Measurements from ENCODE around the gene DNAJC22. TPM values are rescaled to one million over a fixed set of nuclear protein-coding genes. Genes with fewer than 3 reads are reported as not detected.

Gene DNAJC22
- polyA plus RNA-seq, 3 donors: not detected

GRCh38 chr12:49322367-49322707, 24.4 kb upstream of the DNAJC22 start:
- peak overlapping the region in 1 of 2 donors; percentile 68 for H3K27ac ChIP-seq (ENCODE audit: low read depth in 1 of 2, low read length in 2 of 2)
- peak overlapping the region; percentile 75 for H3K9ac ChIP-seq (ENCODE audit: insufficient read depth, low read length, poor library complexity, severe bottlenecking)
- peaks cover 4 to 20% of the 10 kb centered on the region in 2 donors for H3K36me3 ChIP-seq (replicated peaks in 1 of 2; ENCODE audit: control insufficient read depth in 1 of 2, insufficient read depth in 2 of 2, low read length in 2 of 2)
- WGBS (ENCODE audit: insufficient coverage): 47% methylated on average over 7 of the region's 12 CpGs
- peak overlapping the region; percentile 58 to 80 (median 63) for H3K4me3 ChIP-seq (replicated peaks in 1 of 3; ENCODE audit: low read depth in 2 of 3, low read length in 3 of 3)
- no peaks in the 10 kb centered on the region for H3K27me3 ChIP-seq (ENCODE audit: control insufficient read depth in 2 of 2, insufficient read depth in 2 of 2, low read length in 2 of 2)
- no peak for TF ChIP-seq CTCF (IDR thresholded peaks at IDR 0.05)
- no peaks in the 10 kb centered on the region for H4K20me1 ChIP-seq (ENCODE audit: insufficient read depth, low read length)
- intact Hi-C loops (cut with micrococcal nuclease): no loop called here
- H3K27ac Mint-ChIP-seq: peak overlapping the region in 6 of 7 donors; percentile 32 to 93 (median 82)
- H3K36me3 Mint-ChIP-seq: peaks cover 9 to 26% of the 10 kb centered on the region in 2 donors
- peaks cover 21% of the 10 kb centered on the region for H3K4me1 Mint-ChIP-seq
- H3K79me2 ChIP-seq (ENCODE audit: insufficient read depth, low read length): peaks cover 19% of the 10 kb centered on the region
- no peak for DNase-seq
- peaks cover 17 to 21% of the 10 kb centered on the region in 2 donors for H3K4me1 ChIP-seq (ENCODE audit: control insufficient read depth in 1 of 2, insufficient read depth in 2 of 2, low read length in 2 of 2)
- H3K27me3 Mint-ChIP-seq (ENCODE audit: low read depth in 3 of 3): peaks cover 7 to 8% (median 7%) of the 10 kb centered on the region in 3 donors
- H3K9me3 Mint-ChIP-seq: no peaks in the 10 kb centered on the region
- H2AFZ ChIP-seq (ENCODE audit: insufficient read depth, low read depth, low read length, poor library complexity, severe bottlenecking): peak overlapping the region; percentile 87
- H3K4me3 Mint-ChIP-seq: peak overlapping the region; percentile 97 to 100
- H3K9me3 ChIP-seq (replicated peaks in 1 of 2; ENCODE audit: control insufficient read depth in 1 of 2, insufficient read depth in 1 of 2, low read length in 2 of 2): no peaks in the 10 kb centered on the region
- H3K4me2 ChIP-seq (replicated peaks; ENCODE audit: extremely low read depth, low read length, poor library complexity, severe bottlenecking): peak overlapping the region; percentile 87

DNA sequence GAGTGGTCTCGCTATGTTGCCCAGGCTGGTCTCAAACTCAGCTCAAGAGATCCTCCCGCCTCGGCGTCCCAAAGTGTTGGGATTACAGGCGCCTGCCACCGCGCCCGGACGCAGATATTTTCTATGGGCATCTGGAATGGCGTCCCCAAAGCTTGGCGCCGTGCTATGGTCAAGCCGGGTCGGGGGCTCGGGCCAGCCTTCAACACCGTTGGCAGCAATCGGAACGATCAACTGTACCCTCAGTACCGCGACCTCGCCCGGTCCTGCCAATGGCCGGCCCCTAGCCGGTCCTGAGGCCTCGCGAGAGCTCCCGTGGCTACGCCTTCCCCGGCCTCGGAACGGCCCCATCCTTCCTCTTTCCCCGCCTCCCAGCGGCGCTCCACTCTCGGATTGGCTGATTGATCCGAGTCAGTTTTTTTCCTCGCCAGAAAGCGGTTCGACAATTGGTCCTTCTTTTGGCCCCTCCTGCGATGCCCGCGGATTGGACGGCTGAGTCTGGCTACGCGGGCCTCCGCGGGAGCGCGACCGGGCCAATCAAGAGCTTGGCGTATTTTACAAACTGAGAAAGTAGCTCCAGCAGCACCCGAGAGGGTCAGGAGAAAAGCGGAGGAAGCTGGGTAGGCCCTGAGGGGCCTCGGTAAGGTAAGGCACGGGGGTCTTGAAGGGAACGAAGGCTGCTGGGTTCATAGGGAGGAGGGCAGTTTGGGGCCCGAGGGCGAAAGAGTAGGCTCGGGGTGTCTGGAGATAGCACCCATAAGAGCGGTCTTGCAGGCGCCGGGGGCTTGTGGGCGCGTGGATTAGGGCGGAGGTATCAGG, 23.8 kb upstream of the DNAJC22 start, which contains the start of gene TROAP:
TSS of gene TROAP (plus strand) at position 548 of the 816 bp plus-strand sequence. CDS start 354 bp downstream, outside the sequence.
- Mint-ChIP-seq H3K4me1 (peaks cover 21% of the 10 kb centered on the region), H3K9me3 (no peaks in the 10 kb centered on the region), H3K36me3 (peaks cover 14 to 32% of the 10 kb centered on the region in 2 donors), H3K4me3 (peak within 1 kb of the TSS; percentile 97 to 100), H3K27me3 (ENCODE audit: low read depth in 3 of 3) (peaks cover 4 to 10% (median 5%) of the 10 kb centered on the region in 3 donors), H3K27ac (peak within 1 kb of the TSS; percentile 59 to 93 (median 83))
- Histone ChIP-seq H3K27me3 (ENCODE audit: control insufficient read depth in 2 of 2, insufficient read depth in 2 of 2, low read length in 2 of 2) (no peaks in the 10 kb centered on the region), H4K20me1 (ENCODE audit: insufficient read depth, low read length) (no peaks in the 10 kb centered on the region), H3K4me1 (ENCODE audit: control insufficient read depth in 1 of 2, insufficient read depth in 2 of 2, low read length in 2 of 2) (peaks cover 17 to 21% of the 10 kb centered on the region in 2 donors), H3K4me2 (replicated peaks; ENCODE audit: extremely low read depth, low read length, poor library complexity, severe bottlenecking) (peak within 1 kb of the TSS; percentile 87), H3K9ac (ENCODE audit: insufficient read depth, low read length, poor library complexity, severe bottlenecking) (peak within 1 kb of the TSS; percentile 75), H3K4me3 (replicated peaks in 1 of 3; ENCODE audit: low read depth in 2 of 3, low read length in 3 of 3) (peak within 1 kb of the TSS; percentile 63 to 80 (median 64)), H2AFZ (ENCODE audit: insufficient read depth, low read depth, low read length, poor library complexity, severe bottlenecking) (peak within 1 kb of the TSS; percentile 87), H3K79me2 (ENCODE audit: insufficient read depth, low read length) (peaks cover 19% of the 10 kb centered on the region), H3K27ac (ENCODE audit: low read depth in 1 of 2, low read length in 2 of 2) (peak within 1 kb of the TSS in 1 of 2 donors; percentile 68), H3K36me3 (replicated peaks in 1 of 2; ENCODE audit: control insufficient read depth in 1 of 2, insufficient read depth in 2 of 2, low read length in 2 of 2) (peaks cover 7 to 26% of the 10 kb centered on the region in 2 donors), H3K9me3 (replicated peaks in 1 of 2; ENCODE audit: control insufficient read depth in 1 of 2, insufficient read depth in 1 of 2, low read length in 2 of 2) (no peaks in the 10 kb centered on the region)
- WGBS (ENCODE audit: insufficient coverage): under 1% methylated on average over 63 of the region's 65 CpGs
- no peak for TF ChIP-seq CTCF (IDR thresholded peaks at IDR 0.05)
- peak; percentile 97 to 98 (median 97) for DNase-seq
- intact Hi-C loops (cut with micrococcal nuclease): no loop called here

Data from CD14-positive monocyte (primary cell).